GM10847 (cell line): ENCODE measurements around the gene SLC22A5.

Experiments
- POLR2A ChIP-seq: IDR thresholded peaks from 2 replicates; pipeline ENCODE4 v1.6.1; 2011; ENCODE audit not compliant: insufficient read length; ENCODE audit errors: extremely low read depth

The SLC22A5 gene

GRCh38 chr5:132411304-132412013 lies 41.9 kb downstream of the SLC22A5 start:
- no peak for TF ChIP-seq POLR2A

GRCh38 chr5:132413567-132413966 lies 44.1 kb downstream of the SLC22A5 start:
- TF ChIP-seq POLR2A = no peak

GRCh38 chr5:132414634-132415378 lies 45.3 kb downstream of the SLC22A5 start:
- TF ChIP-seq POLR2A = no peak

DNA sequence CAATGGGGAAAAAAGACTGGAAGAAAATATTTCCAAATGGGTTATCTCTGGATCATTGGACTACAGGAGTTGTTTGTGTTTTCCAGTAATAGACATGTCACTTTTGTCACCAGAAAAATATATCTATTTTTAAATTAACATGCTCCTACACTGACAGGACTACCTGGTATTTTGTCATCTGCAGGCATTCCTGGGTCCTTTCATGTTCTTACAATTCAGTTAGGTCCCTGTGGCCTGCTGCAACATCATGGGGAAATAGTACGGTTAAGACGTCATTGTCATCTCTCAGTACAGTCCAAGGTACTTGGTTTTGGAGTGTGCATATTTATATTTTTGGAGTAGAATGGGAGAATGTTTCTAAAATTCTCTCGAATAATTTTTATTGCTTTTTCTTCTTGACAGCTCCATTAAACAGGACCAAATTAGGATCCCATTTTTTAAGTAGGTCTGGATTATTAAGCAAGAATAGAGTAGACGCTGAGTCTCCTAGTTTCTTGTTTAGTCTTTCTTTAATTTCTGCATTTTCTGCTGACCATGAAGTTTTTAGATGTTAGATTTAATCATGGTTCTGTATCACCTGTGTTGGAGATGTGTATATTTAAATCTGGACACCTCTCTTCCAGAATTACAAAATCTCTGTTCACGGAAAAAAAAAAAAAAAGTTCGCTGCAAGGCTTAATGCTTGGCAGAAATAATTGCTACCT lies 46.9 kb downstream of the SLC22A5 start:
- TF ChIP-seq POLR2A = no peak

DNA sequence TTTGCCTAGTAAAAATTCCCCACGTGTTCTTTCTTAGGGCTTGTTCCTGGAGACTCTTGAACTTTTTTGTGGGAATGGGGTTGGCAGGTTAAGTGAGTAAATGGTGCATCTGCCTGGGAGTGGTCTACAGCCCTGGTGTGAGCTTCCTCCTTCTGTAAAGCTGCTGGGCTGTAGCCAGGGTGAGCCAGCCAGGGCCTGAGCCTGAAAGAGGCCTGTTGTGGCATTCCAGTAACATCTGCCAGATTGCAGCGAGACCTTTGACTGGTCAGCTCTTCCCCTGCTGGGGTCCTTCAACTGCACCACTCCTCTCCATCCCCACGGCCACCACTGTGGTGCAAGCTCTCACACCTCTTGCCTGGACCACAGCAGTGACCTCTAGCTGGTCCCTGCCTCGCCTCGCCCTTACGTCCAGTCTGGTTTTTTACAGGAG lies 47.5 kb downstream of the SLC22A5 start:
- no peak for TF ChIP-seq POLR2A

- TF ChIP-seq POLR2A = no peak
Measured at GRCh38 chr5:132417461-132417860, 48.0 kb downstream of the SLC22A5 start.

DNA sequence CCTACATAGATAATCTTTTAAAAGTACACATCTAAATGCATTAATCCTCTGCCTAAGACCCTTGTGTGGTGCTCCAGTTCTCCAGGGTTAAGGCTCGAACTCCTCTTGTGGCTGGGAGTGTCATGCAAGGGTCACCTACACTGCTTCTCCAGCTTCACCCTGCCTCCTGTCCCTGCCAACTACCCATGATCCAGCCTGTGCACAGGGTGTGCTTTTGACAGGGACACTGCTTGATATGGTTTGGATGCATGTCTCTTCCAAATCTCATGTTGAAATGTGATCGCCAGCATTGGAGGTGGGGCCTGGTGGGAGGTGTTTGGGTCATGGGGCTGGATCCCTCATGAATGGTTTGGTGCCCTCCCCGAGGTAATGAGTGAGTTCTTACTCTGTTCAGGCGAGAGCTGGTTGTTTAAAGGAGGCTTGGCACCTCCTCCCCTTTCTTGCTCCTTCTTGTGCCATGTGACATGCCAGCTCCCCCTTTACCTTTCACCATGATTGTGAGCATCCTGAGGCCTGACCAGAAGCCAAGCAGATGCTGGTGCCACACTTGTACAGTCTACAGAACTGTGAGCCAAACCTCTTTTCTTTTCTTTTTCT lies 48.5 kb downstream of the SLC22A5 start:
- no peak for TF ChIP-seq POLR2A

- no peak for TF ChIP-seq POLR2A
Measured at GRCh38 chr5:132418881-132419280, 49.4 kb downstream of the SLC22A5 start.

- no peak for TF ChIP-seq POLR2A
Measured at GRCh38 chr5:132419502-132420468, 50.3 kb downstream of the SLC22A5 start.

- TF ChIP-seq POLR2A = no peak
Measured at GRCh38 chr5:132420706-132421272, 51.3 kb downstream of the SLC22A5 start.

DNA sequence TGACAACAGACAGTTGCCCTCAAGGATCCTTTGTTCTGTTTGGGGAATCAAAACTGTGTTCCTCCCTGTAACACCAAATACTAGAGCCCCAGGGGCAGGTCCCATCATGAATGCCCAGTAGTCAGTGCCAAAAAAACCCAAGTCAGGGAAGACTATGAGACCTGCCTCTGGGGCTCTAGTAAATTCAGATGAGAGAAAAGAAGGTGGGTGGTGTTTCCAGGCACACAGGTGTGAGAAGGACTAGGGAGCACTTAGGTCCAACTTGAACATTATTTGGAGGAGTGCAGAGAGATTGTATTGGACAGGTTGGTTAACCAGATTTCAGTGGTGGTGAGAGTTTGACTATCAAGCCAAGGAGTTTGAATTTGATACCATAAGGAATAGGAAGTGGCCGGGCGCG lies 52.0 kb downstream of the SLC22A5 start:
- no peak for TF ChIP-seq POLR2A

GRCh38 chr5:132422720-132423437 lies 53.4 kb downstream of the SLC22A5 start:
- no peak for TF ChIP-seq POLR2A

GRCh38 chr5:132423438-132423898 lies 54.0 kb downstream of the SLC22A5 start:
- no peak for TF ChIP-seq POLR2A

GRCh38 chr5:132424167-132424880 lies 54.8 kb downstream of the SLC22A5 start:
- TF ChIP-seq POLR2A = no peak
